Lower leg skin (tissue), 4 donors: ENCODE measurements around the gene ACR. TPM values are rescaled to one million over a fixed set of nuclear protein-coding genes. Genes with fewer than 3 reads are reported as not detected.

ENCODE experiments used
- DNase-seq, 2 donors: peaks; one replicate each; pipeline ENCODE4 v3.0.0-alpha.2; 2019; ENCODE audit warnings: low spot score in 2 of 2
- H3K4me3 ChIP-seq: fragments of 200-600 bp; sonication (generic); 2 replicates; pipeline ENCODE4 v1.5.1; 2017; ENCODE audit warnings: mild to moderate bottlenecking, low read depth; ENCODE audit not compliant: poor library complexity, severe bottlenecking
- CTCF ChIP-seq, 3 donors: fragments of 450-650 bp; IDR thresholded peaks; one replicate each; pipeline ENCODE4 v1.5.1; 2016; ENCODE audit warnings: antibody characterized with exemption in 3 of 3, mild to moderate bottlenecking in 3 of 3, moderate library complexity in 2 of 3
- POLR2A ChIP-seq, 2 donors: fragments of 450-650 bp; IDR thresholded peaks; one replicate each; pipeline ENCODE4 v1.6.1; 2016 to 2017; ENCODE audit warnings: antibody characterized with exemption in 2 of 2, mild to moderate bottlenecking in 1 of 2, moderate library complexity in 1 of 2
- WGBS, 2 donors: methylation state at CpG; one replicate each; pipeline ENCODE4 v1.1.5; 2018; 5-methylcytosine and 5-hydroxymethylcytosine counted together
- intact Hi-C: fragments of 100-400 bp; cut with DNase I; formaldehyde crosslinking; loops from one replicate; pipeline ENCODE4 v1.15.0; 2023; ENCODE audit warnings: low total_unique reads
- total RNA-seq, 4 donors: library from RNA; depleted of rRNA; stranded (reverse); fragments of >200 nt; gene quantifications; one replicate each; pipeline ENCODE4 v1.1.0, GENCODE V29; 2016

Gene ACR
- under 1 TPM in 2 of 4 donors, not detected in 2; 0.65 to 0.97 TPM for total RNA-seq

- DNase-seq: peak; percentile 3 to 76
- intact Hi-C loops: no loop called here
- WGBS, 2 donors: 75 to 88% methylated on average over 13 of the region's 13 CpGs
- H3K4me3 ChIP-seq: no peak within 1 kb of the TSS
- TF ChIP-seq CTCF (IDR thresholded peaks at IDR 0.05) (no peak), POLR2A (IDR thresholded peaks at IDR 0.05) (no peak)
Observed at GRCh38 chr22:50737728-50738648, at the start of gene ACR. Gene ACR (plus strand): TSS chr22:50738204. CDS start chr22:50738236, 32 bp downstream.

GRCh38 chr22:50688448-50688847 lies 49.6 kb upstream of the ACR start:
- H3K4me3 ChIP-seq: no peak overlapping the region
- intact Hi-C loops: no loop called here
- TF ChIP-seq CTCF (IDR thresholded peaks at IDR 0.05): no peak
- TF ChIP-seq POLR2A (IDR thresholded peaks at IDR 0.05): no peak
- WGBS, 2 donors: 85 to 92% methylated on average over 5 of the region's 5 CpGs
- peak; percentile 5 to 82 for DNase-seq

- intact Hi-C loops: no loop called here
- TF ChIP-seq CTCF (IDR thresholded peaks at IDR 0.05) (no peak), POLR2A (IDR thresholded peaks at IDR 0.05) (no peak)
- no peak for DNase-seq
- WGBS, 2 donors: 33 to 36% methylated on average over 2 of the region's 2 CpGs
- no peak overlapping the region for H3K4me3 ChIP-seq
Observed at GRCh38 chr22:50691521-50691920, 46.5 kb upstream of the ACR start.

GRCh38 chr22:50693462-50693861 lies 44.5 kb upstream of the ACR start:
- DNase-seq: no peak
- H3K4me3 ChIP-seq: no peak overlapping the region
- 84 to 85% methylated on average over 6 of the region's 6 CpGs for WGBS, 2 donors
- TF ChIP-seq CTCF (IDR thresholded peaks at IDR 0.05) (no peak), POLR2A (IDR thresholded peaks at IDR 0.05) (no peak)
- intact Hi-C loops: no loop called here

- 74 to 75% methylated on average over 3 of the region's 3 CpGs for WGBS, 2 donors
- no peak overlapping the region for H3K4me3 ChIP-seq
- intact Hi-C loops: no loop called here
- TF ChIP-seq CTCF (IDR thresholded peaks at IDR 0.05) (no peak), POLR2A (IDR thresholded peaks at IDR 0.05) (no peak)
- DNase-seq: no peak
Observed at GRCh38 chr22:50694099-50694605, 43.9 kb upstream of the ACR start.
